Cerebellar nuclear complex (tissue), 1 donor: Measurements from ENCODE around the gene DQX1.

Experiments used
- DNase-seq, 2 experiments: peaks; one replicate each; lab custom pipeline; 2025; lab: John Stamatoyannopoulos, UW

DQX1 gene

DNA sequence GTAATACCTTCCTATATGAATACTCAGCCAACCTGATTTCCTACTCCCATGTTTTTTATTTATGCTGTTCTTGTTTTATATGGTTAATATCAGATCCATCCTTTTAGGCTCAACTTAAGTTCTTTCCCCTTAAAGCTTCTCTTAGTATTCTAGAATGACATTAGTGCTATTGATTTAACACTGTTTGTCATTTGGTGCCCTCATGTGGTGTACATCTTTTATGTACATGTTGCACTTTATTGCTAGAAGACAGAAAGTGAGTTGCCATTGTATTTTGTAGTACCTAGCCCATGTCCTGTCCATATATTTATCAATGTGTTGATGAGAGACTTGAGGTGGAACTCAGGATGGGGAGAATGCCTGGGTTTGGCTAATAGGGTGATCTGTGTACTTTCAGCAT, 6.2 kb upstream of the DQX1 start:
- no peak for DNase-seq

DNA sequence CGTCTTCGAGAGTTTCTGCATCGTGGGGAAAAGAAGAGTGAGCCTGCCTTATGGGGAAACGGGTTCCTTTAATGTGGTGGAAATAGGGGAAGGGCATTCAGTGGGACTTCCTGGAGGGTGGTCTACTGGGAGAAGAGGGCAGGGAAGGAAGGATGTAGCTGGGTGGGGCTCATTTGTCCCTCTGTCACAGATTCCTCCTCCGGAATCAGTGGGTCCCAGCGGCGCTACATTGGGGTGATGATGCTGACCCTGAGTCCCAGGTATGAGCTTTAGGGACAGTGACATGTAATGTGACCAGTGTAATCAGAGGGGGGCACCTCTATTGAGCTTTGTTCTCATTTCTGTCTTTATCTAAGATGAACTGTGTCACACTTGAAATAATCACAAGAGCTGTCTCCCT, 5.6 kb upstream of the DQX1 start:
- DNase-seq = no peak

DNA sequence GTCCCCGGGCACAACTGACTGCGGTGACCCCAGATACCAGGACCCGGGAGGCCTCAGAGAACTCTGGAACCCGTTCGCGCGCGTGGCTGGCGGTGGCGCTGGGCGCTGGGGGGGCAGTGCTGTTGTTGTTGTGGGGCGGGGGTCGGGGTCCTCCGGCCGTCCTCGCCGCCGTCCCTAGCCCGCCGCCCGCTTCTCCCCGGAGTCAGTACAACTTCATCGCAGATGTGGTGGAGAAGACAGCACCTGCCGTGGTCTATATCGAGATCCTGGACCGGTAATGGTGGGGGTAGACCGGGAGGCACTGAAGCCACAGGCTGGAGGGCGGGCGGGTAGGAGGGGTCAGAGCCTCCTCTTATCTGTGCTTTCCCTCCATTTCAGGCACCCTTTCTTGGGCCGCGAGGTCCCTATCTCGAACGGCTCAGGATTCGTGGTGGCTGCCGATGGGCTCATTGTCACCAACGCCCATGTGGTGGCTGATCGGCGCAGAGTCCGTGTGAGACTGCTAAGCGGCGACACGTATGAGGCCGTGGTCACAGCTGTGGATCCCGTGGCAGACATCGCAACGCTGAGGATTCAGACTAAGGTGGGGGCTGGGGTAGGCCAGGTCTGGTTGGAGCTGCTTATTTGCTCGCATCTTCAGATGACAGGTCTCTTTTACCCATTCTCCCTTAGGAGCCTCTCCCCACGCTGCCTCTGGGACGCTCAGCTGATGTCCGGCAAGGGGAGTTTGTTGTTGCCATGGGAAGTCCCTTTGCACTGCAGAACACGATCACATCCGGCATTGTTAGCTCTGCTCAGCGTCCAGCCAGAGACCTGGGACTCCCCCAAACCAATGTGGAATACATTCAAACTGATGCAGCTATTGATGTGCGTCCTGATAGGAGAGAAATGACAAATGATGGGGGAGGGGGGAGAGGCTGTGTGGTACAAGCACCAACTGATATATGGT, 4.5 kb upstream of the DQX1 start:
- DNase-seq = no peak

DNA sequence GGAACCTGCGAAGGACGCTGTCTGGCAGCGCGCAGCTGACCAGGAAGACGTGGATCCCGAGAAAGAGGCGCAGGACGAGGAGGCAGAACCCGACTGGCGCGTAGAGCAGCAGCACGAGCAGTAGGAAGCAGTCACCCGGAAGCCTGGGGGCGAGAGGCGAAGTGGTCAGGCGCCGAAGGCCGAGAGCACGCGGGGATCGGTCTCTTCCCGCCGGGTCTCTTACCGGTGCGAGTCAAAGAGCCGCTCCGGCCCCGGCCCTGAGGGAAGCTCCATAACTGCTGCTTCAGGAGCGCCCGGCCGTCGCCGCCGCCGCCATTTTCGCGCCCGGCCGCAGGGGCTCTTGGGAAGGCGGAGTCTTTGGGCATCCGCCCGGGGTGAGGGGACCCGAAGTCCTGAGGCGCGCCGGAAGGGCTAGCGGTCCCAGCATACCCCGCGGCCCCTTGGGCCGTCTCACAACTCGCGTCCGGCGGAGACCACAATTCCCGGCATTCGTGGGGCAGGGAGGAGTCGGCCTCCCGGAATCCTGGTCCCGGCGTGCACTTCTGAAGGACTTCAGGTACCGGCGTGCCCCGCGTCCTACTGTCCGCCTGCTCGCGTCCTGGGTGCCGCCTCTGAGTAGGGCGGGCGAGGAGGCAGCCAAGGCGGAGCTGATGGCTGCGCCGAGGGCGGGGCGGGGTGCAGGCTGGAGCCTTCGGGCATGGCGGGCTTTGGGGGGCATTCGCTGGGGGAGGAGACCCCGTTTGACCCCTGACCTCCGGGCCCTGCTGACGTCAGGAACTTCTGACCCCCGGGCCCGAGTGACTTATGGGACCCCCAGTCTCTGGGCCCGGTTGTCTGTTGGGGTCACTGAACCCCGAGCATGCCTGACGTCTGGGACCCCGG, 3.6 kb upstream of the DQX1 start, which contains the start of the genes AUP1 and HTRA2:
Gene AUP1, minus strand, starts transcription at position 350 of the 882 bp plus-strand sequence. Its CDS starts 77 bp downstream, at position 273.
Gene HTRA2, plus strand, starts transcription at position 577 of the 882 bp plus-strand sequence. Its CDS starts 74 bp downstream, at position 651.
- DNase-seq = peak; percentile 86 to 89

DNA sequence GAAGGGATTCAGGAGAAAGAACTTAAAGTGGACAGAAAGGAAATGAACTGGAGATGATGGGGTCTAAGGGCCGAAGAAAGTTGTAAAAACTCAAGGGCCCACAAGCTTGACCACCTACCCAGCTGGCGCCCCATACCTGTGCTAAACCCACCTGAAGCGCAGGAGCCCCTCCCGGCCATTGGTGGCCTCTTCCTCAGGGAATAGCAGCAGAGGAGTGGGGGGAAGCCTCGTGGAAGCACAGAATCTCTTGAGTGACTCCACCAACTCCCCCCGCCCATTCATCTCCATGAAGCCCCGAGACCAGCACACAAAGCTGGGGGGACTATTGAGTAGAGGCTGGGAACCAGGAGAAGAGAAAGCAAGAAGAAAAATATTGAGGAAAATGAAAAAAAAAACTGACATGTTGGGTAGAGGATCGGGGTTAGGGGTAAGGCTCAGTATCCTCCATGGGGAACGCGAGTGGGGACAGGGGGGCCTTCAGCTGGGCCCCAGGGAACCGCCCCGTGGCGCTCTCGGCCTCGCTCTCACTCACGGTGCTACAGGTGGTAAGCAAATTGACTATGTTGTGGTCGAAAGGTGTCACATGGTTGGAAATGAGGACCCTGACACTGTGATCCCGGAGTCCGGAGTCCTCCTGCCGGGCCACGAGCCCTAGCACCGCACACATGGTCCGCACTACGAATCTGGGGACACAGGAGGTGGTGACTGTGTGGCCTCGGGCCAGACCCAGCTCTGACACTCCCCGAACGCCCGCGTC, 2.7 kb upstream of the DQX1 start:
- DNase-seq = no peak

DNA sequence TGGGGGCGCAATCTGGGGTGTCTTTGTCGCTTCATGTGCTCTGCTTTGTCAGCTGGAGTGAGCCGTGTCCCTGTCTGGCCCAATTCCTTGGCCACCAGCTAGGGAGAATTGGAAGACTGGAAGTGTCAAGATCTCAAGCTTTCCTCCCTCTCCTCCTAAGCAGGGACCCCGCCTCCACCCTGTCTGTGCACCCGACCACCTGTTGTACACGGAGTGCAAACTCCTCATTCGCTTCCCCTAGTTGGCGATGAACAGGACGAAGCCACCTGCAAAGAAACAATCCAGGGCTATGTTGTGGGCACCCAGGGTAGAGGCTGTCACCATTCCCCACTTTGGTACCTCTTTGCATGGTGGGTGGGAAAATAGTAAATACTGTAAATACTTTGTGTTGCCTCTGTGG, 1.7 kb upstream of the DQX1 start:
- DNase-seq = no peak

DNA sequence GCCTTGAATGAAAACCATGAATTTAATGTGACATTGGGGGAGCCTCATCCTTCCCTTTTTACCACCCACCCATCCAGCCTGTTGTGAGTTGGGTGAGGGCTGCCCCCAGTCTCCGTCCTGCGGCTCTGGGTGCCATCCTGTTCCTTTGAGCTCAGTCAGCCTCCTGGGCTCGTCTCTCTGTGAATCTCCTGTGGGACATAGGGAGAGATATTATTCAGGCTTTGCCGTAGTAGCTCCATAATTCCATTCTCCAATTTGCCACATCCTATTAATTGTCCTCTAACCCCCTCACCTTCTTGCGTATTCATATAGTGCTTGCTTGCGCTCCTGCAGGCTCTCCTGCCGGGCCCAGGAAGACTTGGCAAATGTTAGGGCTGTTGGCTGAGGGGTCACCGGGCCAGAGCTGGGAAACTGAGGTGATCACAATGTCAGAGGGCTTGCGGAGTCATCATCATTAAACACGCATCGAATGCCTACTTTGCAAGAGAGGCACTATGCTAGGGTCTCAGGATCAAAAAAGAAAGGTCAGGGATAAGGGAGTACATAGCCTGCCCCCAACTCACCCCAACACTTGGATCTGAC, 709 bp upstream of the DQX1 start:
- DNase-seq = no peak

DNA sequence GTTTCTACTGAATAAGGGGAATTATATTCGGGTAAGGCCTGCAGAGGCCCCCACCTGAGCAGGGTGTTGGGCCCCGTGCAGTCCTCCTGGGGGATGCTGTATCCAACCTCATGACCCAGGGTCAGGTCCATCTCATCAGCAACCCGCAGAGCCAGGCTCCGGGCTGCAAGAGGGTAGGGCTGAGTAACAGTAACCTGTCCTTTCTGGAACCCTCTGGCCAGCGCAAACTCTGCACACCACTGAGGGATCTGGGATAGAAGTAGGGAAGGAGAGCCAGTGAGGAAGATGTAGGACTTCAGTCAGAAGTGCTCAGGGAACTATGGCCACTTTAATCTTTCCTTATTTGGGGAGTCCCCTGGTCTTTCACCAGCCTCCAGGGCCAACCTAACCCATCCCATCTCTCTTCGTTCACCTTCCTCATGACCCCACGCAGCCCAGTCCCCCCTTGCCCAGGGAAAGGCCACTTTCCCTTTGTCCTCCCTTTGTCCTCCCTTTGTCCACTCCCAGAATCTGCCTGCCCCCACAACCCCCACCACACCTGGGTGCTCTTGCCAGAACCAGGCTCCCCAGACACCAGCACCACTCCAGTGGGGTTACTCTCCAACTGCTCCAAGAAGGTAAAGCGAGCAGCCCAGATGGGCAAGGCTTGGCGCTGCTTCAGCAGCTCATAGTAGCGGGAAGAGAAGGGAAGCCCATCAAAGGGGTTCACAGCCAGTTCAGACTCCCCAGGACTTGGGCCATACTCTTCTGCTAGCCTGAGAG, 895 bp downstream of the DQX1 start:
- DNase-seq = no peak

DNA sequence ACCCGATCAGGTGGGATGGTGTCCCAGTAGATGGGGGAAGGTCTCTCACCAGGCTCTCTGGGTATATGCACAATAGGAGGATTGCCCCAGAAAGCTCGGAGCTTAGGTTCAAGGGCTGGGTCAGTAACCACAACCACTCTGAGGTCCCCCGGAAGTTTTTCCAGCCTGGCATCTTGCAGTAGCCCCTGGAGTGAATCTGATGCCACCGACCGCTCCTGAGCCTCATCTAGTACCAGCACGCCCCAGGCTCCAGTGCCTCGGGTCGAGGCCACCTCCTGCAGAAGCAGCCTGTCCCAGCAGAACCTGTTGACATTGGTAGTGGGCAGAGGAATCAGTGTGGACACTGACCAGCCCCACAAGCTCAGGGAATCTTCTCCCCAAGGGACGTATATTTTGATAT, 2.0 kb downstream of the DQX1 start:
- no peak for DNase-seq

DNA sequence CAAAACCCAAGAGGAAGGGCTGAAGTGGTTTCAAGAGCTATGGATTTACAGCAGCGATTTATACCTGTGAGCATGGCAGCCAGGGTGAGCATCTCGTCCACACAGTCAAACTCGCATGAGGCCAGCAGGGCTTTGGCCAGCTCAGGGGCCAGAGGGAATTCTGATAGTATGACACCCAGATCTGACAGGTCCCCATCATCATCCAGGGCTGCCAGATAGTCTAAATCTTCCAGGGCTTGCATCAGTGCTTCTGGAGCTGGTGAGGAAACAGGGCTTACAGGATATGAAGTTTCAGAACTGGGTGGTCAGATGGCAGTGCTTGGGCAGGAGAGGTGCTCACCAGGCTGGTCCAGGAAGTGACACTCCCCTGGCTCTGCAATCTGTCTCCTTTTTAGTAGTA, 3.5 kb downstream of the DQX1 start:
- DNase-seq = no peak

DNA sequence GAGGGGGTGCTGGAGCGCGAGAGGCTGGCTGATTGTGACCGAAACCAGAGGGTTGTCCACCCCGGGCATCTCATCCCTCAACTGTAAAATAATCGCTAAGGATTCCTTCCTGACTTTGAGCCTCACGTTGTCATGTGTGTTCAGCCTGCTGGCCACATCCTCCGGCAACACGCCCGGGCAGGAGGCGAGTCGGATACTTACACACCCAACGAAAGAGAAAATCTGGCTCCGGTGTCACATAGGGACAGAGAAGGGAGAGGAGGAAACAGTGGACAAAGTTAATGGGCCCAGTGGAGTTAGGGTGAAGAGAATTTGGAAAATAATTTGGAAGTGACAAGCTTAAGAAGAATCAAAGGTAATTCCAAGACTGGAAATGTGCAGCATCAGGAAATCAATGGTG, 9.4 kb downstream of the DQX1 start:
- DNase-seq = no peak

DNA sequence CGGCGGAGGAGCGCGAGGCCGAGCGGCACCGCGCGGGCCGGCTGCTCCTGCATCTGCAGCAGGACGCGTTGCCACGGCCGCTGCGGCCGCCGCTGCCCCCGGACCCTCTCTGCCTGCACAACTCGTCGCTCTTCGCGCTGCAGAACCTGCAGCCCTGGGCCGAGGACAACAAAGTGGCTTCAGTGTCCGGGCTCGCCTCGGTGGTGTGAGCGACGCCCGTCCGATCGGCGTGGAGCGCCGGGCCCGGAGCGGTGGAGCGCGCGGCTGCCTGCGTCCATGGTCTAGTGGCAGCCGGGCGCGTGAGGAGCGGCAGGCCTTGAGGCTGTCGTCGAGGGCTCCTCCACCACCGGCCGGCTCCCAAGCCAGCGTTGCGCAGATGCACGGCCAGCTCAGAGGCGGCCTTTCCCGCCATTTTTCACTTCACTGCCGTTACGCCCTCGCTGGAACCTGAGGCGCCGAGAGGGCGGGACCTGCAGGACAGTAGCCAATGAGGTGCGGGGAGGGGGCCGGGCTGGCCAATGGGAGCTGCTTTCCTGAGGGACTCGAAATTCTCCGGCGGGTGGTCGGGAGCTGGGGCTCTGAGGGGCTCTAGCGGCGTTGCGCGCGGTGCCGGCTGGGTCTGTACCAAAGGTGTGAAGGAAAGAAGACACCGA, 9.9 kb downstream of the DQX1 start:
- no peak for DNase-seq

DNA sequence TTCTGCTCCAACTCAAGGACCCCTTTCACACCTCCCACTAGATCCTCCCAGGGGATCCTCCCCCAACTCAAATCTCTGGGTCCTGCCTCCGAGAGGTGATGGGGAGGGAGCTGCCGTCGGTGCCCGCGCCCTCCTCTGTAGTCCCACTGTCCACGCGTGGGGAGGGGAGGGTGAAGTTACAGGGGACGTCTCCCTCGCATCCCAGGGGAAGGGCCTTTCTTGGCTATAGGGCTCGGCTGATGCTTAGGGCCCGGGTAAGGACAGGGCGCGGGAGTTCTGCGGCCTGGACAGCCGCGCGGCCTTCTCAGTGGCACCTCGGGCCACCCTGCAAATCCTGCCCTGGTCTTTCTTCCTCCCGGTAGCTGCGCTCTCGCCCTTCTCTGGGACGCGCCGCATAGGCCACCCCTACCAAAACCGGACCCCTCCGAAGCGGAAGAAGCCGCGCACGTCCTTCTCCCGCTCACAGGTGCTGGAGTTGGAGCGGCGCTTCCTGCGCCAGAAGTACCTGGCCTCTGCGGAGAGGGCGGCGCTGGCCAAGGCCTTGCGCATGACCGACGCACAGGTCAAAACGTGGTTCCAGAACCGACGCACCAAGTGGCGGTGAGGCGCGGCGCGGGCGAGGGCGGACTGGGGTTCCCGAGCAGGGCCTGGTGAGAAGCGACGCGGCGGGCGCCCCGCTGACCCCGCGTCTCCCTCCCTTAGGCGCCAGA, 10.6 kb downstream of the DQX1 start:
- no peak for DNase-seq

DNA sequence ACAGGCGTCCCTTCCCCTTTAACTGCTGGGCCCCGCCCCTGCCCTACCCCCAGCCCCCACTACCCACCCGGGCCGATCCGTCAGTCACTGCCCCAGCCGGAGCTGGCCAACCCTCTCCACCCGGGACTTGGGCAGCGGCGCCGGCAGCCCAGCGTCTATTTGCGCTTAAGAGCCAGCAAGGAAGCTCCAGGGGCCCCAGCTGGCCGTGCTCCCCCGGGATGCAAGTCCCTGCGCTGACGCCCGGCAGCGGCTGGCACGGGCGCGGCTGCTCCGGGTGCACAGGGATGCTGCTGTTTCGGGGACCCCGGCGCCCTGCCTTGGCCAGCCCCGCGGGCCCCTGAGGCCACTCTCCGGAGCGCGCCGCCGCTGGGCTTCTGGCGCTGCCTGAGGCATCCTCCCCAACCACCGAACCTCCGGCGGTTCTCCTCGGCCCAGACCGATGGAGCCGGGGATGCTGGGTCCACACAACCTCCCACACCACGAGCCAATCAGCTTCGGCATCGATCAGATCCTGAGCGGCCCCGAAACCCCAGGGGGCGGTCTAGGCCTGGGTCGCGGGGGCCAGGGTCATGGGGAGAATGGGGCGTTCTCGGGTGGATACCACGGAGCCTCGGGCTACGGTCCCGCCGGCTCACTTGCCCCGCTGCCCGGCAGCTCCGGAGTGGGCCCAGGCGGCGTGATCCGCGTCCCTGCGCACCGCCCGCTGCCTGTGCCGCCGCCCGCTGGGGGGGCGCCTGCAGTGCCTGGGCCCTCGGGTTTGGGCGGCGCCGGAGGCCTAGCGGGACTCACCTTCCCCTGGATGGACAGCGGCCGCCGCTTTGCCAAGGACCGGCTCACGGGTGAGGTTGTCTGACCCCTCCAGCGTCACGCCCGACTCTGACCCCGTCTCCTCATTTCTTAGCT, 11.4 kb downstream of the DQX1 start, which contains the start of gene TLX2:
Gene TLX2, plus strand, starts transcription at position 83 of the 903 bp plus-strand sequence. Its CDS starts 357 bp downstream, at position 440.
- DNase-seq = no peak

DNA sequence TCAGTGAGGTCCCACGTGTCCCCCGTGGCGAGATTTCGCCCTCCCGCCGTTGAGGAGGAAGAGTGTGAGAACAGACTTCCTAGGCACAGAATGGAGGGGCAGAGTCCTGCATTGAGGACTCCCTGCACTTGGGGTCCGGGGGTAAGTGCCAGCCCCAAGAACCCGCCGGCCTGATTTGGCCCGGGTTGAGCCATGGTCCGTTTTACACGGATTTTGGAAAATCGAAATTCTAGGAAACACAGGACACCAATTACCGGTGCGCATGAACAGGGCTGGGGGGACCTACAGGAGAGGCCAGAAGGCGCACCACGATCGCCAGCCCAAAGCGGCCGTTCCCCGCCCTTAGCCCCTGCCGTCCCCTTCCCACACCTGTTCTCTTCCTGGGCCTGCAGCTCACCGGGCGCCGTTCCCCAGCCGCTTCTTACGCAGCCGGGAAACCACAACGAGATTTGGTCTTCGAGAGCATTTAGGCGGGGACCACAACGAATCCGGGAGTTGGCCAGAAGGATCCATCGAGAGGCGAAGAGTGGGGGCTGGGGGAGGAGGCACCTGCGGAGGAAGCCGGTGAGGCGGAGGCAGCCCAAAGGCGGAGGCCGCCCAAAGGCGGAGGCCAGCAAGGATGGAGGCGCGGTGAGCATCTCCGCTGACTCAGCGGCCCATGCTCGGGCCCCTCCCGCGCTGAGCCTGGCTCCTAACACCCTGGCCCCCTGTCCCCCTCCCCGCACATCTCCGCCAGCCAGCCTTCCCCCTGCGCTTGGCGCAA, 12.2 kb downstream of the DQX1 start:
- no peak for DNase-seq

DNA sequence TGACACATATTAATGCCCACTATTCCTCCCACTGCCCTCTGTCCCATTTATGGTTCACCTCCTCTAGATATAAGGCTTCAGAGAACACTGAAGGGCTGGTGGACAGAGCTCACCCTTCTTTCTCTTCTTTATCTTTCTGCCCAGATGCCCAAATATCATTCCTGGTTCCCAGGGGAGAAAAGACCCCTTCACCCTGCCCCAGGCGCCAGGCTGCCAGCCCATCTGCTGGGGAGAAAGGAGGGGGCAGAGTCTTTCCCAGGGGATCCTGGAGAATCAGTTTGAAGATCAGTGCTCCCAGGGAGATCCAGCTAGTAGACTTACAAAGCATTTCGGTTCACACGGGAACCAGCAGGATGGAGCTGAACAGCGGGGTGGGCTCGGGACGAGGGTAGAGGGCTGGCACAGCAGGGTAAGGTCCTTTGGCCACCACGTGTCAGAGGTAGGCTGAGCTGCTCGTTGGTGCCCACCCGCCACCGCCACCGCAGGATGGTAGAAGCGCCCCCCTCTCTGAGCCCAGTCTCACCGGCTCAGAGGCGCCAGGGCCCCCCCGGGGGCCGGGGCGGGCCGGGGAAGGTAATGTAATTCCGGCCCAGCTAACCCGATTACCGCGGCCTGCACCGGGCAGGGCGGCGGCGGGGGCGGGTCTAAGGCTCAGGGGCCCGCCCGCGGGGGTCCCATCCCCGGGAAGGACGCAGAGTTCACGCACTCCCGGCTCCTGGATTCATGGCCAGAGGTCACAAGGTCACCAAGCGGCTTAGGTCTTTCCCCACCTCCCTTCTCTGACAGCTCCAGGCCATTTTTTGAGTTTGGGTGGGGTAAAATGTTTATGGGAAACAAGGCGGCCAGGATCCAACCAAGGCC, 13.1 kb downstream of the DQX1 start:
- no peak for DNase-seq
